Measurements from ENCODE around the gene CTPS1. TPM values are rescaled to one million over a fixed set of nuclear protein-coding genes. Genes with fewer than 3 reads are reported as not detected.
A peak's percentile ranks its signal among the peaks of the same experiment; 100 is the strongest.

CTPS1 gene
- total RNA-seq, 1 experiment from 2014 or later: 63.1 TPM

GRCh38 chr1:40976952-40977690, 2.4 kb upstream of the CTPS1 start:
- peaks cover 50% of the 10 kb centered on the region for H3K4me1 Mint-ChIP-seq (ENCODE audit: low read depth, unreplicated experiment)
- DNase-seq: peak; percentile 57 to 63
- peak overlapping the region; percentile 94 for H3K27ac Mint-ChIP-seq (ENCODE audit: unreplicated experiment)
- BruUV-seq (replicated peaks): no TSS peak
- peaks cover 66% of the 10 kb centered on the region for H3K4me1 ChIP-seq
- H3K9me3 ChIP-seq: no peaks in the 10 kb centered on the region
- H3K36me3 Mint-ChIP-seq (ENCODE audit: insufficient read depth, unreplicated experiment): peaks cover 25% of the 10 kb centered on the region
- H3K9me3 Mint-ChIP-seq (ENCODE audit: unreplicated experiment): no peaks in the 10 kb centered on the region
- peak overlapping the region; percentile 57 for H3K4me3 Mint-ChIP-seq (ENCODE audit: unreplicated experiment)
- H3K36me3 ChIP-seq (ENCODE audit: control insufficient read depth, insufficient read depth, low read length): no peaks in the 10 kb centered on the region
- no peaks in the 10 kb centered on the region for H3K27me3 ChIP-seq (replicated peaks; ENCODE audit: control insufficient read depth, insufficient read depth, low read length)
- ChIA-PET CTCF (interaction anchor here (0.7 kb wide), 1 partner anchor 117 kb away, joined by 4 read pairs; no protein-coding TSS in a partner anchor), POLR2A (no interaction called here)
- H3K27me3 Mint-ChIP-seq (ENCODE audit: insufficient read depth, unreplicated experiment): no peaks in the 10 kb centered on the region
- no peak for TF ChIP-seq CTCF (IDR thresholded peaks at IDR 0.05; ENCODE audit: insufficient read depth in 1 of 2, low read depth in 1 of 2, low read length in 1 of 2, severe bottlenecking in 1 of 2, unreplicated experiment in 1 of 2)
- no peak overlapping the region for H3K4me3 ChIP-seq (ENCODE audit: low read depth, low read length)
- intact Hi-C loops (cut with micrococcal nuclease; ENCODE audit: unreplicated experiment): loop anchor here (1.0 kb wide), 1 partner anchor 115 kb away; the partner anchor contains the start of gene CITED4

- no peak for TF ChIP-seq CTCF (IDR thresholded peaks at IDR 0.05; ENCODE audit: insufficient read depth in 1 of 2, low read depth in 1 of 2, low read length in 1 of 2, severe bottlenecking in 1 of 2, unreplicated experiment in 1 of 2)
- Mint-ChIP-seq H3K4me3 (ENCODE audit: unreplicated experiment) (no peak overlapping the region), H3K27ac (ENCODE audit: unreplicated experiment) (no peak overlapping the region), H3K9me3 (ENCODE audit: unreplicated experiment) (no peaks in the 10 kb centered on the region), H3K4me1 (ENCODE audit: low read depth, unreplicated experiment) (peaks cover 53% of the 10 kb centered on the region), H3K36me3 (ENCODE audit: insufficient read depth, unreplicated experiment) (peaks cover 25% of the 10 kb centered on the region), H3K27me3 (ENCODE audit: insufficient read depth, unreplicated experiment) (no peaks in the 10 kb centered on the region)
- no TSS peak for BruUV-seq (replicated peaks)
- no peaks in the 10 kb centered on the region for H3K36me3 ChIP-seq (ENCODE audit: control insufficient read depth, insufficient read depth, low read length)
- intact Hi-C loops (cut with micrococcal nuclease; ENCODE audit: unreplicated experiment): loop anchor here (1.0 kb wide), 1 partner anchor 115 kb away; the partner anchor contains the start of gene CITED4
- H3K4me1 ChIP-seq: peaks cover 70% of the 10 kb centered on the region
- no peaks in the 10 kb centered on the region for H3K27me3 ChIP-seq (replicated peaks; ENCODE audit: control insufficient read depth, insufficient read depth, low read length)
- H3K4me3 ChIP-seq (ENCODE audit: low read depth, low read length): no peak overlapping the region
- H3K9me3 ChIP-seq: no peaks in the 10 kb centered on the region
- CTCF ChIA-PET: interaction anchor here (0.7 kb wide), 1 partner anchor 117 kb away, joined by 4 read pairs; no protein-coding TSS in a partner anchor
- POLR2A ChIA-PET: no interaction called here
- peak in 1 of 2 experiments; percentile 44 for DNase-seq
Observed at GRCh38 chr1:40977716-40978115, 1.8 kb upstream of the CTPS1 start.

- ChIA-PET POLR2A (no interaction called here), CTCF (no interaction called here)
- Histone ChIP-seq H3K4me1 (peaks cover 73% of the 10 kb centered on the region), H3K9me3 (no peaks in the 10 kb centered on the region), H3K27me3 (replicated peaks; ENCODE audit: control insufficient read depth, insufficient read depth, low read length) (no peaks in the 10 kb centered on the region), H3K36me3 (ENCODE audit: control insufficient read depth, insufficient read depth, low read length) (no peaks in the 10 kb centered on the region), H3K4me3 (ENCODE audit: low read depth, low read length) (peak overlapping the region; percentile 46)
- no peak for DNase-seq
- no TSS peak for BruUV-seq (replicated peaks)
- H3K4me3 Mint-ChIP-seq (ENCODE audit: unreplicated experiment): peak overlapping the region; percentile 94
- intact Hi-C loops (cut with micrococcal nuclease; ENCODE audit: unreplicated experiment): no loop called here
- peaks cover 34% of the 10 kb centered on the region for H3K36me3 Mint-ChIP-seq (ENCODE audit: insufficient read depth, unreplicated experiment)
- no peaks in the 10 kb centered on the region for H3K27me3 Mint-ChIP-seq (ENCODE audit: insufficient read depth, unreplicated experiment)
- no peak for TF ChIP-seq CTCF (IDR thresholded peaks at IDR 0.05; ENCODE audit: insufficient read depth in 1 of 2, low read depth in 1 of 2, low read length in 1 of 2, severe bottlenecking in 1 of 2, unreplicated experiment in 1 of 2)
- H3K9me3 Mint-ChIP-seq (ENCODE audit: unreplicated experiment): no peaks in the 10 kb centered on the region
- H3K4me1 Mint-ChIP-seq (ENCODE audit: low read depth, unreplicated experiment): peaks cover 49% of the 10 kb centered on the region
- peak overlapping the region; percentile 53 for H3K27ac Mint-ChIP-seq (ENCODE audit: unreplicated experiment)
Observed at GRCh38 chr1:40978886-40979240, 633 bp upstream of the CTPS1 start.

Data from Caco-2 (cell line).